Neuronal stem cell (in vitro differentiated cells): Measurements from ENCODE around the gene PNMT.

Experiments used
- DNase-seq: peaks from one replicate; pipeline ENCODE4 v3.0.0-alpha.2; 2013; ENCODE audit warnings: low spot score
- H2AFZ ChIP-seq: one replicate; pipeline ENCODE4 v1.6.1; 2013; ENCODE audit warnings: mild to moderate bottlenecking, low read length, inconsistent platforms
- H2AK5ac ChIP-seq: 2 replicates; pipeline ENCODE4 v1.6.1; 2013; ENCODE audit warnings: low read depth, mild to moderate bottlenecking, inconsistent platforms, low read length, moderate library complexity, mixed read lengths
- H2BK120ac ChIP-seq: 2 replicates; pipeline ENCODE4 v1.6.1; 2013; ENCODE audit warnings: low read depth, mild to moderate bottlenecking, inconsistent platforms, low read length, moderate library complexity, mixed read lengths
- H2BK12ac ChIP-seq: one replicate; pipeline ENCODE4 v1.6.1; 2013; ENCODE audit warnings: low read length, inconsistent platforms
- H2BK15ac ChIP-seq: 2 replicates; pipeline ENCODE4 v1.6.1; 2013; ENCODE audit warnings: mild to moderate bottlenecking, low read length, inconsistent platforms, mixed read lengths
- H2BK5ac ChIP-seq: one replicate; pipeline ENCODE4 v1.6.1; 2013; ENCODE audit warnings: inconsistent platforms, mild to moderate bottlenecking, low read length, moderate library complexity
- H3K14ac ChIP-seq: one replicate; pipeline ENCODE4 v1.6.1; 2013; ENCODE audit warnings: low read length, inconsistent platforms
- H3K18ac ChIP-seq: 2 replicates; pipeline ENCODE4 v1.6.1; 2013; ENCODE audit warnings: low read length, inconsistent platforms
- H3K23ac ChIP-seq: 2 replicates; pipeline ENCODE4 v1.6.1; 2013; ENCODE audit warnings: low read depth, mild to moderate bottlenecking, mixed read lengths, low read length, inconsistent platforms; ENCODE audit not compliant: poor library complexity
- H3K27ac ChIP-seq: replicated peaks from 3 replicates; pipeline ENCODE4 v1.5.1; 2013; ENCODE audit warnings: low read length, inconsistent platforms
- H3K27me3 ChIP-seq, 3 experiments: 2 replicates each; pipeline ENCODE4 v1.6.1; 2013; ENCODE audit warnings: low read length in 3 of 3, mild to moderate bottlenecking in 2 of 3, inconsistent platforms in 1 of 3, low read depth in 1 of 3, mixed read lengths in 1 of 3, moderate library complexity in 1 of 3; ENCODE audit not compliant: control insufficient read depth in 3 of 3, insufficient read depth in 3 of 3
- H3K36me3 ChIP-seq, 2 donors: replicated peaks in 1 of 2; 2 replicates each; pipeline ENCODE4 v1.6.1; 2013; ENCODE audit warnings: low read length in 2 of 2; ENCODE audit not compliant: control insufficient read depth in 2 of 2, insufficient read depth in 2 of 2
- H3K4ac ChIP-seq: 2 replicates; pipeline ENCODE4 v1.6.1; 2013; ENCODE audit warnings: inconsistent platforms, mild to moderate bottlenecking, low read length, moderate library complexity
- H3K4me1 ChIP-seq, 2 donors: 1 replicate in 1 of 2; 2 replicates in 1 of 2; pipeline ENCODE4 v1.6.1; 2013; ENCODE audit warnings: low read length in 2 of 2, low read depth in 1 of 2; ENCODE audit not compliant: control insufficient read depth in 2 of 2, insufficient read depth in 1 of 2
- H3K4me2 ChIP-seq: one replicate; pipeline ENCODE4 v1.6.1; 2013; ENCODE audit warnings: mild to moderate bottlenecking, low read length, inconsistent platforms; ENCODE audit not compliant: insufficient read depth, poor library complexity, severe bottlenecking
- H3K4me3 ChIP-seq, 2 donors: 2 replicates each; pipeline ENCODE4 v1.5.1; 2013; ENCODE audit warnings: low read length in 2 of 2, mild to moderate bottlenecking in 2 of 2, inconsistent platforms in 1 of 2, moderate library complexity in 1 of 2
- H3K79me1 ChIP-seq: one replicate; pipeline ENCODE4 v1.6.1; 2013; ENCODE audit warnings: low read depth, mild to moderate bottlenecking, inconsistent platforms, low read length, moderate library complexity
- H3K9ac ChIP-seq: one replicate; pipeline ENCODE4 v1.6.1; 2013; ENCODE audit warnings: mild to moderate bottlenecking, low read depth, low read length, inconsistent platforms; ENCODE audit not compliant: poor library complexity
- H3K9me3 ChIP-seq, 2 donors: replicated peaks in 1 of 2; 2 replicates each; pipeline versions ENCODE3 to v1.6.1; 2013; ENCODE audit warnings: low read length in 2 of 2, mild to moderate bottlenecking in 2 of 2, inconsistent platforms in 1 of 2, low read depth in 1 of 2, mixed read lengths in 1 of 2, moderate library complexity in 1 of 2; ENCODE audit not compliant: control insufficient read depth in 2 of 2, insufficient read depth in 1 of 2
- H4K8ac ChIP-seq: one replicate; pipeline ENCODE4 v1.6.1; 2013; ENCODE audit warnings: low read depth, mild to moderate bottlenecking, inconsistent platforms, low read length, moderate library complexity
- H4K91ac ChIP-seq: one replicate; pipeline ENCODE4 v1.6.1; 2013; ENCODE audit warnings: low read length, low read depth, mild to moderate bottlenecking, inconsistent platforms; ENCODE audit not compliant: poor library complexity
- whole genome bisulfite sequencing, 2 donors: extraction: QIAGEN DNeasy Blood & Tissue Kit; methylation state at CpG; one replicate each; pipeline ENCODE4 v1.1.7; 2013; ENCODE audit warnings: missing lambda C conversion rate in 2 of 2, mixed read lengths in 1 of 2; ENCODE audit not compliant: insufficient read length in 2 of 2, insufficient replicate concordance in 1 of 2; ENCODE audit errors: extremely low coverage in 2 of 2; 5-methylcytosine and 5-hydroxymethylcytosine counted together

Gene PNMT

DNA sequence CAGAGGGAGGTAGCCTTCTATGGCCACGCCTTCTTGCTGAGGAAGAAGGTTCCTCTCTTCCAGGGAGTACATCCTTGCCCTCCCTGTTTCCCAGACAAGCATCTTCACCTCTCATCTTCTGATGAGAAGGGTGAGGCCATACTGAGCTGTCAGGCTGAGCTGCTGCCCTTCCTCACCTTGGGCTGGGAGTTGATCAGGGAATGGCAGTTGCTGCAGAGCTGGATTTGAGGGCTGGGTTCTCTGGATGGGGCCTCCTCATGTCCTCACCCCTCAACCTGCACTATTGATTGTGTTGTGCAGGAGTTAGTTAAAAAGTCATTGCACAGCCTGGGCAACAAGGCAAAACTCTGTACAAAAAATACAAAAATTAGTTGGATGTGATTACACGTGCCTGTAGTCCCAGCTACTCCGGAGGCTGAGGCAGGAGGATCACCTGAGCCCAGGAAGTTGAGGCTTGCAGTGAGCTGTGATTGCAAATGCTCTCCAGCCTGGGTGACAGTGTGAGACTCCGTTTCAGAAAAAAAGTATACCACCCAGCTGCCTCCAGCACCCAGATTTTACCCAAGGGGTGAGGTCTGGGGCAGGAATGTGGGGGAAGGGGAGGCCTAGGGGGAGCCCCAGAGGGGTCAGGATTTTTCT lies 33.6 kb downstream of the PNMT start:
- Histone ChIP-seq H4K8ac (no peak overlapping the region), H3K27ac (peak overlapping the region; percentile 5), H3K27me3 (no peaks in the 10 kb centered on the region), H3K9ac (no peak overlapping the region), H4K91ac (no peak overlapping the region), H3K23ac (no peak overlapping the region), H2AK5ac (no peak overlapping the region), H2AFZ (no peak overlapping the region), H2BK120ac (no peak overlapping the region), H3K9me3 (no peaks in the 10 kb centered on the region), H3K18ac (no peak overlapping the region), H3K36me3 (peaks cover 4 to 26% of the 10 kb centered on the region in 2 donors), H3K4me3 (peak overlapping the region in 1 of 2 donors; percentile 80), H3K4ac (no peak overlapping the region), H3K79me1 (peaks cover 22% of the 10 kb centered on the region), H2BK5ac (no peak overlapping the region), H3K4me2 (no peak overlapping the region), H3K14ac (no peak overlapping the region), H2BK15ac (no peak overlapping the region), H2BK12ac (no peak overlapping the region), H3K4me1 (peaks cover 10 to 34% of the 10 kb centered on the region in 2 donors)
- no CpG with 5 or more reads among the region's 4 CpGs for WGBS, 2 donors
- no peak for DNase-seq

DNA sequence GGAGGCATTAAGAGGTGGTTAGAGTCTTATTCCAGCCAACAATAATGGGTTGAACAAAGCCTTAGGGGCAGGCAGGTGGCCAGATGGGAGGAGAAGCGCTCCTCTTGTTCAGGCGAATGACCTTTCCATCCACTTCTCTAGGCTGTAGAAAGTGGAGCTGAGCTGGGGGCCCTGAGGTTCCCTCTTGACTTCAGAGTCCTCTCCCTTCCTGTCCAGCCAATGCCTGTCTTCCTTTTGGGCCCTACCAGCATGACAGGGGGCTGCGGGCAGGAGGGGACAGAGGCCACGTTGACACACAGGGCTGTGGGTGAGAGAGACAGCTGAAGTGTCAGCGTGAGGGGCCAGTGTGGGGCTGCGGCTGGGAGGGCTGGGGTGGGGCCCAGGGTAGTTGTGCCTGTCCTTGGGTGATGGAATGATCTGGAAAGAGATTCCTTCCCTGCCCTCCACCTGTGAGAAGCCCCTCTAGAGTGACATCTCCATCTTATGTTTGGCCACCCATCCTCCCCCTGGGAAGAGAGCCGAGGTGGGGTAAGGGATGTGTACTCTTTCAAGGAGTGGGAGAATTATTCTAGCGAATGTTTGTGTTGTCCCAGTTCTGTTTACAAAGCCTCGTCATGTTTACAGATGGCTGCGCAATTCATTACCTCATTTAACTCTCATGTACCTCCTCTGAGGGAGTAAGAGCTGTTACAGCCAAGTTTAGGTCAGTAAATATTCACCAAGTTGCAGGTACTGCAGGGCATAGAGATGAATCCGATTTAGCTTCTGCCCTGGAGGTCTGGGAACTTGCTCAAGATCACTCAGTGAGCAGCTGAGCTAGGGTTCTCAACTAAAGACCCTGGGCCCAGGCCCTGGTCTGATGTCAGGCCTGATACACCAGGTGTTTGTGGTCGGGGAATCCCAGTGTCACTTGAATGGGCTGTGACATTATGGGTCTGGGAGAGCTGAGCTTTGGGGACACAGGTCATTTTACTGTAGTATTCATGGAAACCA lies 34.9 kb downstream of the PNMT start:
- no peak overlapping the region for H3K4me2 ChIP-seq
- no CpG with 5 or more reads among the region's 12 CpGs for WGBS, 2 donors
- no peak overlapping the region for H2BK15ac ChIP-seq
- no peak overlapping the region for H3K23ac ChIP-seq
- H2AK5ac ChIP-seq, result peak overlapping the region; percentile 35
- no peak overlapping the region for H3K14ac ChIP-seq
- H3K9ac ChIP-seq, result peak overlapping the region; percentile 46
- H4K8ac ChIP-seq, result no peak overlapping the region
- no peak overlapping the region for H3K4ac ChIP-seq
- H3K4me1 ChIP-seq, result peaks cover 10 to 34% of the 10 kb centered on the region in 2 donors
- no peak overlapping the region for H4K91ac ChIP-seq
- no peak overlapping the region for H3K4me3 ChIP-seq
- H3K18ac ChIP-seq, result peak overlapping the region; percentile 85
- H3K9me3 ChIP-seq, result no peaks in the 10 kb centered on the region
- no peaks in the 10 kb centered on the region for H3K27me3 ChIP-seq
- peak overlapping the region; percentile 0 for H2BK5ac ChIP-seq
- peaks cover 13 to 39% of the 10 kb centered on the region in 2 donors for H3K36me3 ChIP-seq
- H2BK12ac ChIP-seq, result no peak overlapping the region
- no peak overlapping the region for H2AFZ ChIP-seq
- no peak overlapping the region for H2BK120ac ChIP-seq
- H3K27ac ChIP-seq, result peak overlapping the region; percentile 26
- DNase-seq, result no peak
- peaks cover 23% of the 10 kb centered on the region for H3K79me1 ChIP-seq

DNA sequence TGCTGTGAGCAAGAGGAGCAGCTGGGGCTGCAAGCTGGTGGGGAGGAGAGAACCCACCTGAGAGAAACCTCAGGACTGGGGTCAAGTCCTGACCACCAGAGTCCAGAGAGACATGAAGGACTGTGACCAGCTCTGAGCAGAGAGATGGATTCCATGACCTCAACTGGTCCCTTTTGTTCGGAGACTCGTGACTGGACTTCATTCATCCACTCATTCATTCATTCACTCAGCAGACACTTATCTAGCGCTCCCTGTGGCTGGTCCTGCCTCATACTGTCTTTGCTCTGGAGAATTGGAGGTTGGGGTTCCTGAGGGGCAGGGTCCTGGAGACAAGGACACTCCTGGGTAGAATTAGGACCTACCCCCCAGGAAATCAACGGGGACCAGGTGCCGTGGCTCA lies 35.7 kb downstream of the PNMT start:
- H3K27ac ChIP-seq, result no peak overlapping the region
- H3K4me1 ChIP-seq, result peaks cover 10 to 34% of the 10 kb centered on the region in 2 donors
- no peak overlapping the region for H3K4me2 ChIP-seq
- no peak overlapping the region for H4K8ac ChIP-seq
- DNase-seq, result no peak
- no peak overlapping the region for H3K23ac ChIP-seq
- no peak overlapping the region for H2AK5ac ChIP-seq
- no peak overlapping the region for H3K9ac ChIP-seq
- H3K4ac ChIP-seq, result no peak overlapping the region
- no peak overlapping the region for H2BK5ac ChIP-seq
- no peak overlapping the region for H3K14ac ChIP-seq
- H3K36me3 ChIP-seq, result peaks cover 20 to 46% of the 10 kb centered on the region in 2 donors
- H2BK120ac ChIP-seq, result no peak overlapping the region
- peaks cover 23% of the 10 kb centered on the region for H3K79me1 ChIP-seq
- WGBS, 2 donors, result no CpG with 5 or more reads among the region's 5 CpGs
- no peak overlapping the region for H3K18ac ChIP-seq
- H2BK15ac ChIP-seq, result no peak overlapping the region
- no peaks in the 10 kb centered on the region for H3K9me3 ChIP-seq
- no peaks in the 10 kb centered on the region for H3K27me3 ChIP-seq
- H3K4me3 ChIP-seq, result no peak overlapping the region
- H2BK12ac ChIP-seq, result no peak overlapping the region
- no peak overlapping the region for H4K91ac ChIP-seq
- H2AFZ ChIP-seq, result no peak overlapping the region
